Nephron (organoid): ENCODE measurements around the gene KLHL4.

Experiments used
- H3K27ac Mint-ChIP-seq, 3 experiments: 2 replicates each; pipeline ENCODE4 v1.8.0; 2020; ENCODE audit warnings: mixed read lengths in 3 of 3, mild to moderate bottlenecking in 2 of 3, moderate library complexity in 1 of 3
- H3K27me3 Mint-ChIP-seq: 2 replicates; pipeline ENCODE4 v1.8.0; 2021; ENCODE audit warnings: low read depth, mild to moderate bottlenecking, moderate library complexity, mixed read lengths
- H3K36me3 Mint-ChIP-seq: 2 replicates; pipeline ENCODE4 v1.8.0; 2020; ENCODE audit warnings: low read depth, mixed read lengths
- H3K4me1 Mint-ChIP-seq: 2 replicates; pipeline ENCODE4 v1.8.0; 2020; ENCODE audit warnings: mixed read lengths
- H3K4me3 Mint-ChIP-seq, 3 experiments: 2 replicates each; pipeline ENCODE4 v1.8.0; 2020; ENCODE audit warnings: mild to moderate bottlenecking in 3 of 3, mixed read lengths in 3 of 3, moderate library complexity in 2 of 3
- H3K9me3 Mint-ChIP-seq: 2 replicates; pipeline ENCODE4 v1.8.0; 2020; ENCODE audit warnings: mixed read lengths
- CTCF ChIP-seq, 3 experiments: fragments of 200-600 bp; sonication (generic); IDR thresholded peaks; one replicate each; pipeline ENCODE4 v1.5.0; 2021; ENCODE audit warnings: antibody characterized with exemption in 3 of 3; ENCODE audit not compliant: unreplicated experiment in 3 of 3

KLHL4 gene

GRCh38 chrX:87572901-87573300, 55.3 kb downstream of the KLHL4 start:
- Mint-ChIP-seq H3K27ac (no peak overlapping the region), H3K27me3 (no peaks in the 10 kb centered on the region), H3K4me1 (no peaks in the 10 kb centered on the region), H3K36me3 (no peaks in the 10 kb centered on the region), H3K9me3 (no peaks in the 10 kb centered on the region), H3K4me3 (no peak overlapping the region)
- TF ChIP-seq CTCF (IDR thresholded peaks at IDR 0.05; ENCODE audit: unreplicated experiment in 3 of 3): no peak

GRCh38 chrX:87578978-87579377, 61.4 kb downstream of the KLHL4 start:
- no peak overlapping the region for H3K4me3 Mint-ChIP-seq

GRCh38 chrX:87580862-87581261, 63.3 kb downstream of the KLHL4 start:
- H3K27ac Mint-ChIP-seq: no peak overlapping the region

More at GRCh38 chrX:87578978-87579377, 61.4 kb downstream of the KLHL4 start:
- no peaks in the 10 kb centered on the region for H3K27me3 Mint-ChIP-seq
- H3K36me3 Mint-ChIP-seq: no peaks in the 10 kb centered on the region
- H3K27ac Mint-ChIP-seq: no peak overlapping the region
- no peaks in the 10 kb centered on the region for H3K4me1 Mint-ChIP-seq
- H3K9me3 Mint-ChIP-seq: peaks cover 10% of the 10 kb centered on the region
- no peak for TF ChIP-seq CTCF (IDR thresholded peaks at IDR 0.05; ENCODE audit: unreplicated experiment in 3 of 3)

GRCh38 chrX:87582453-87582852, 64.9 kb downstream of the KLHL4 start:
- Mint-ChIP-seq H3K27ac (no peak overlapping the region), H3K36me3 (no peaks in the 10 kb centered on the region), H3K4me3 (no peak overlapping the region), H3K9me3 (peaks cover 15% of the 10 kb centered on the region), H3K4me1 (no peaks in the 10 kb centered on the region), H3K27me3 (no peaks in the 10 kb centered on the region)
- no peak for TF ChIP-seq CTCF (IDR thresholded peaks at IDR 0.05; ENCODE audit: unreplicated experiment in 3 of 3)

More at GRCh38 chrX:87580862-87581261, 63.3 kb downstream of the KLHL4 start:
- no peak for TF ChIP-seq CTCF (IDR thresholded peaks at IDR 0.05; ENCODE audit: unreplicated experiment in 3 of 3)
- no peak overlapping the region for H3K4me3 Mint-ChIP-seq
- H3K27me3 Mint-ChIP-seq: no peaks in the 10 kb centered on the region
- peaks cover 15% of the 10 kb centered on the region for H3K9me3 Mint-ChIP-seq
- H3K4me1 Mint-ChIP-seq: no peaks in the 10 kb centered on the region
- H3K36me3 Mint-ChIP-seq: no peaks in the 10 kb centered on the region

GRCh38 chrX:87583679-87584078, 66.1 kb downstream of the KLHL4 start:
- no peak overlapping the region for H3K4me3 Mint-ChIP-seq
- H3K9me3 Mint-ChIP-seq: peaks cover 17% of the 10 kb centered on the region
- TF ChIP-seq CTCF (IDR thresholded peaks at IDR 0.05; ENCODE audit: unreplicated experiment in 3 of 3): peak in 2 of 3 experiments; percentile 12 to 39
- H3K27me3 Mint-ChIP-seq: no peaks in the 10 kb centered on the region
- H3K4me1 Mint-ChIP-seq: no peaks in the 10 kb centered on the region
- no peaks in the 10 kb centered on the region for H3K36me3 Mint-ChIP-seq
- H3K27ac Mint-ChIP-seq: no peak overlapping the region

- no peaks in the 10 kb centered on the region for H3K27me3 Mint-ChIP-seq
- peak overlapping the region in 2 of 3 experiments; percentile 76 to 80 for H3K27ac Mint-ChIP-seq
- H3K4me1 Mint-ChIP-seq: peaks cover 35% of the 10 kb centered on the region
- H3K9me3 Mint-ChIP-seq: no peaks in the 10 kb centered on the region
- no peak for TF ChIP-seq CTCF (IDR thresholded peaks at IDR 0.05; ENCODE audit: unreplicated experiment in 3 of 3)
- peak overlapping the region in 2 of 3 experiments; percentile 40 to 48 for H3K4me3 Mint-ChIP-seq
- H3K36me3 Mint-ChIP-seq: no peaks in the 10 kb centered on the region
These were observed 98.8 kb downstream of the KLHL4 start for GRCh38 chrX:87616371-87616770.
